IMR-90 (cell line): Measurements from ENCODE around the gene WLS. TPM values are rescaled to one million over a fixed set of nuclear protein-coding genes. Genes with fewer than 3 reads are reported as not detected.

Experiments used
- ATAC-seq: fragments of 200-7000 bp; cut with Tn5 transposase; 2 replicates; pipeline ENCODE4 v1.9.1; 2020; ENCODE audit warnings: low read depth, mild to moderate bottlenecking, moderate library complexity
- BruUV-seq: library from RNA; stranded (reverse); fragments of 400-500 nt; replicated peaks from 2 replicates; lab custom pipeline; 2021; lab: Mats Ljungman, UMichigan
- CTCF ChIA-PET: fragments of 300-600 bp; formaldehyde crosslinking; extraction: SDS; loops from one replicate; lab custom pipeline; 2021; ENCODE audit warnings: antibody characterized with exemption; lab: Yijun Ruan, JAX
- POLR2A ChIA-PET: fragments of 300-600 bp; sonication (Branson Sonifier 250); formaldehyde crosslinking; loops from one replicate; lab custom pipeline; 2022; ENCODE audit warnings: antibody characterized with exemption; ENCODE audit not compliant: unreplicated experiment; lab: Charles Lee
- DNase-seq: peaks from one replicate; pipeline ENCODE4 v3.0.0; 2013
- H2AFZ ChIP-seq: replicated peaks from 2 replicates; pipeline ENCODE3; 2013; ENCODE audit warnings: low read length, mild to moderate bottlenecking; ENCODE audit not compliant: poor library complexity
- H2AK5ac ChIP-seq: 2 replicates; pipeline ENCODE4 v1.6.1; 2013; ENCODE audit warnings: low read depth, low read length, inconsistent platforms
- H2AK9ac ChIP-seq: replicated peaks from 2 replicates; pipeline ENCODE3; 2013; ENCODE audit warnings: mild to moderate bottlenecking, low read depth, low read length, moderate library complexity; ENCODE audit not compliant: poor library complexity
- H2BK120ac ChIP-seq: 2 replicates; pipeline ENCODE4 v1.6.1; 2013; ENCODE audit warnings: low read depth, low read length, inconsistent platforms
- H2BK15ac ChIP-seq: 3 replicates; pipeline ENCODE4 v1.6.1; 2013; ENCODE audit warnings: low read depth, low read length, inconsistent platforms
- H2BK20ac ChIP-seq: 2 replicates; pipeline ENCODE4 v1.6.1; 2013; ENCODE audit warnings: low read depth, mild to moderate bottlenecking, inconsistent platforms, low read length, moderate library complexity
- H2BK5ac ChIP-seq: 2 replicates; pipeline ENCODE4 v1.6.1; 2013; ENCODE audit warnings: mild to moderate bottlenecking, low read depth, low read length, inconsistent platforms; ENCODE audit not compliant: poor library complexity, severe bottlenecking
- H3K14ac ChIP-seq: replicated peaks from 2 replicates; pipeline ENCODE4 v1.6.1; 2013; ENCODE audit warnings: low read depth, low read length, inconsistent platforms
- H3K18ac ChIP-seq: 2 replicates; pipeline ENCODE4 v1.6.1; 2013; ENCODE audit warnings: low read depth, low read length, control low read depth
- H3K23ac ChIP-seq: 2 replicates; pipeline ENCODE4 v1.6.1; 2013; ENCODE audit warnings: low read depth, low read length, inconsistent platforms
- H3K27ac ChIP-seq: 2 replicates; pipeline ENCODE4 v1.5.1; 2013; ENCODE audit warnings: mild to moderate bottlenecking, control low read depth, low read length; ENCODE audit not compliant: insufficient read depth
- H3K27me3 ChIP-seq: 2 replicates; pipeline ENCODE4 v1.6.1; 2013; ENCODE audit warnings: low read length; ENCODE audit not compliant: control insufficient read depth, insufficient read depth
- H3K36me3 ChIP-seq: 2 replicates; pipeline ENCODE4 v1.6.1; 2013; ENCODE audit warnings: low read length, mixed read lengths; ENCODE audit not compliant: control insufficient read depth, insufficient read depth
- H3K4ac ChIP-seq: 2 replicates; pipeline ENCODE4 v1.6.1; 2013; ENCODE audit warnings: low read depth, low read length, inconsistent platforms
- H3K4me1 ChIP-seq: 2 replicates; pipeline ENCODE4 v1.6.1; 2013; ENCODE audit warnings: low read length, mixed read lengths; ENCODE audit not compliant: control insufficient read depth, insufficient read depth
- H3K4me2 ChIP-seq: 2 replicates; pipeline ENCODE4 v1.6.1; 2013; ENCODE audit warnings: low read depth, mild to moderate bottlenecking, control low read depth, low read length, moderate library complexity
- H3K4me3 ChIP-seq: 2 replicates; pipeline ENCODE4 v1.5.1; 2013; ENCODE audit warnings: low read depth, mild to moderate bottlenecking, control low read depth, low read length, moderate library complexity; ENCODE audit not compliant: insufficient read depth
- H3K56ac ChIP-seq: 2 replicates; pipeline ENCODE4 v1.6.1; 2013; ENCODE audit warnings: low read length, inconsistent platforms; ENCODE audit not compliant: insufficient read depth; ENCODE audit errors: extremely low read depth
- H3K79me1 ChIP-seq, 2 experiments: 2 replicates each; pipeline ENCODE4 v1.6.1; 2013; ENCODE audit warnings: low read length in 2 of 2, inconsistent platforms in 1 of 2, low read depth in 1 of 2
- H3K9ac ChIP-seq: 2 replicates; pipeline ENCODE4 v1.6.1; 2013; ENCODE audit warnings: low read depth, low read length, control low read depth
- H3K9me1 ChIP-seq: 2 replicates; pipeline ENCODE4 v1.6.1; 2013; ENCODE audit warnings: low read length, inconsistent platforms; ENCODE audit not compliant: insufficient read depth
- H3K9me3 ChIP-seq: 2 replicates; pipeline ENCODE4 v1.6.1; 2013; ENCODE audit warnings: low read length; ENCODE audit not compliant: control insufficient read depth, insufficient read depth
- H4K20me1 ChIP-seq: 2 replicates; pipeline ENCODE4 v1.6.1; 2013; ENCODE audit warnings: low read length, inconsistent platforms; ENCODE audit not compliant: insufficient read depth
- H4K5ac ChIP-seq: 2 replicates; pipeline ENCODE4 v1.6.1; 2013; ENCODE audit warnings: mild to moderate bottlenecking, low read depth, low read length, control low read depth
- H4K8ac ChIP-seq, 2 experiments: 2 replicates each; pipeline ENCODE4 v1.6.1; 2013; ENCODE audit warnings: low read depth in 2 of 2, low read length in 2 of 2, control low read depth in 1 of 2, inconsistent platforms in 1 of 2
- H4K91ac ChIP-seq: 2 replicates; pipeline ENCODE4 v1.6.1; 2013; ENCODE audit warnings: low read depth, low read length, inconsistent platforms; ENCODE audit not compliant: insufficient read depth
- BHLHE40 ChIP-seq: fragments of 150-350 bp; IDR thresholded peaks from 2 replicates; pipeline ENCODE4 v1.6.1; 2016; ENCODE audit warnings: mild to moderate bottlenecking, low read depth, low read length
- CHD1 ChIP-seq: IDR thresholded peaks from 2 replicates; pipeline ENCODE4 v1.6.1; 2012; ENCODE audit warnings: low read depth, low read length, improper control_type of control experiment
- WGBS, 2 experiments: methylation state at CpG; one replicate each; pipeline versions ENCODE4 v1.1.5 to v1.1.7; 2013; ENCODE audit warnings: missing lambda C conversion rate in 2 of 2; ENCODE audit not compliant: insufficient read length in 1 of 2; ENCODE audit errors: extremely low coverage in 2 of 2; 5-methylcytosine and 5-hydroxymethylcytosine counted together
- dilution Hi-C: fragments of 300-500 bp; cut with HindIII; formaldehyde crosslinking; loops from one replicate; pipeline ENCODE4 v1.14.3; 2018; ENCODE audit warnings: low sequenced_read_pairs; ENCODE audit not compliant: unreplicated experiment
- in situ Hi-C: fragments of 300-500 bp; cut with MboI; formaldehyde crosslinking; loops from 3 replicates; pipeline ENCODE4 v1.14.3; 2019; ENCODE audit warnings: low sequenced_read_pairs, inconsistent platforms, mixed read lengths
- intact Hi-C: fragments of 100-400 bp; cut with micrococcal nuclease; formaldehyde crosslinking; loops from 2 replicates; pipeline ENCODE4 v1.10.0; 2022
- polyA plus RNA-seq, 3 experiments: library from polyadenylated mRNA; depleted of rRNA; stranded (reverse); fragments of >200 nt; gene quantifications; 2 replicates each; pipeline ENCODE4 v1.2.3, GENCODE V29; 2012; ENCODE audit warnings: low replicate concordance in 1 of 3
- total RNA-seq: library from RNA; depleted of rRNA; stranded (reverse); fragments of >200 nt; gene quantifications from 2 replicates; pipeline ENCODE4 v1.2.3, GENCODE V29; 2012

WLS gene
- total and polyA plus RNA-seq, 2 of the 4 experiments (the other 2 are of a cell fraction) = 152 to 157 TPM

GRCh38 chr1:68158837-68159236 is 73.5 kb downstream of the WLS start:
- DNase-seq (no peak), ATAC-seq (no peak)
- Histone ChIP-seq H2AK5ac (no peak overlapping the region), H3K4me1 (no peaks in the 10 kb centered on the region), H2BK120ac (no peak overlapping the region), H3K4ac (no peak overlapping the region), H3K4me2 (no peak overlapping the region), H4K91ac (no peak overlapping the region), H2BK15ac (no peak overlapping the region), H3K36me3 (peaks cover 34% of the 10 kb centered on the region), H3K9ac (no peak overlapping the region), H2AK9ac (no peak overlapping the region), H3K18ac (no peak overlapping the region), H3K27me3 (no peaks in the 10 kb centered on the region), H3K9me3 (no peaks in the 10 kb centered on the region), H4K8ac (no peak overlapping the region), H3K4me3 (no peak overlapping the region), H3K9me1 (peaks cover 12% of the 10 kb centered on the region), H2BK5ac (no peak overlapping the region), H3K79me1 (peaks cover 29 to 31% of the 10 kb centered on the region in 2 experiments), H3K56ac (no peak overlapping the region), H4K20me1 (no peaks in the 10 kb centered on the region), H4K5ac (no peak overlapping the region), H3K23ac (no peak overlapping the region), H3K14ac (no peak overlapping the region), H2AFZ (no peak overlapping the region), H3K27ac (no peak overlapping the region), H2BK20ac (no peak overlapping the region)
- 80% methylated on average over 2 of the region's 8 CpGs; no CpG with 5 or more reads in 1 of the 2 experiments for WGBS, 2 experiments
- no TSS peak for BruUV-seq
- intact Hi-C loops (no loop called here), dilution Hi-C loops (no loop called here), in situ Hi-C loops (no loop called here)
- CTCF ChIA-PET = interaction anchor here (1.0 kb wide), 1 partner anchor 12 kb away, joined by 3 read pairs; no protein-coding TSS in a partner anchor
- POLR2A ChIA-PET = no interaction called here
- TF ChIP-seq BHLHE40 (no peak), CHD1 (no peak)
